Left ventricle myocardium superior (tissue), 1 donor: ENCODE data around the gene C10orf120. TPM values are rescaled to one million over a fixed set of nuclear protein-coding genes. Genes with fewer than 3 reads are reported as not detected.

Experiments used
- total RNA-seq: library from RNA; stranded (reverse); fragmentation: NEBNext Ultra II Directional; extraction: Animal tissue kit (Norgen Biotek cat#: 25700); gene quantifications from one replicate; pipeline ENCODE4 v1.2.1, GENCODE V29; 2021
- donor health status: DM: no; HTN: yes; CAD: no; lungs with severe emphysema.

Gene C10orf120
- total RNA-seq, 1 donor from 2014 or later = not detected

Other genes with a start within 250 kb of the C10orf120 start
- gene ARMS2, start 245.2 kb downstream of the C10orf120 start, total RNA-seq = not detected
- gene HTRA1, start 238.3 kb downstream of the C10orf120 start, total RNA-seq = 46.6 TPM
- gene DMBT1, start 139.1 kb downstream of the C10orf120 start, total RNA-seq = 0.05 TPM
- 0.12 TPM for gene CUZD1, start 146.0 kb upstream of the C10orf120 start, total RNA-seq
- 0.47 TPM for gene FAM24B, start 179.7 kb upstream of the C10orf120 start, total RNA-seq
- not detected for gene FAM24A, start 210.8 kb upstream of the C10orf120 start, total RNA-seq